SKM-1 treated with dmso at 0.1 percent for 144 hours (cell line): ENCODE data around the gene THBS2.
A peak's percentile ranks its signal among the peaks of the same experiment; 100 is the strongest.
"Not testable (repeated sequence)": the region's sequence is repeated elsewhere in the genome, so short reads cannot be mapped to it uniquely, and the experiment has no call there.

Experiments used
- DNase-seq: peaks from one replicate; lab custom pipeline; 2025; ENCODE audit not compliant: unreplicated experiment; lab: John Stamatoyannopoulos, UW

Gene THBS2

GRCh38 chr6:169253337-169254238, at the start of gene THBS2:
TSS of gene THBS2 (minus strand) at chr6:169253846. CDS start at chr6:169250784, 3,062 bp downstream.
- no peak for DNase-seq

GRCh38 chr6:169302716-169303115, 49.1 kb upstream of the THBS2 start:
- no peak for DNase-seq

GRCh38 chr6:169302255-169302654, 48.6 kb upstream of the THBS2 start:
- no peak for DNase-seq

- no peak for DNase-seq
Measured at GRCh38 chr6:169300916-169301315, 47.3 kb upstream of the THBS2 start.

- DNase-seq, result not testable (repeated sequence)
Measured at GRCh38 chr6:169298626-169299025, 45.0 kb upstream of the THBS2 start.

GRCh38 chr6:169296622-169297021, 43.0 kb upstream of the THBS2 start:
- no peak for DNase-seq

GRCh38 chr6:169296170-169296569, 42.5 kb upstream of the THBS2 start:
- DNase-seq, result no peak

GRCh38 chr6:169293196-169293595, 39.5 kb upstream of the THBS2 start:
- no peak for DNase-seq

- DNase-seq, result peak; percentile 87
Measured at GRCh38 chr6:169292338-169293124, 38.9 kb upstream of the THBS2 start.

- DNase-seq, result no peak
Measured at GRCh38 chr6:169291646-169292337, 38.1 kb upstream of the THBS2 start.

- no peak for DNase-seq
Measured at GRCh38 chr6:169291148-169291547, 37.5 kb upstream of the THBS2 start.

GRCh38 chr6:169289619-169290339, 36.1 kb upstream of the THBS2 start:
- peak; percentile 51 for DNase-seq

GRCh38 chr6:169289257-169289618, 35.6 kb upstream of the THBS2 start:
- DNase-seq, result no peak

- DNase-seq, result no peak
Measured at GRCh38 chr6:169288591-169288990, 34.9 kb upstream of the THBS2 start.

GRCh38 chr6:169287675-169288074, 34.0 kb upstream of the THBS2 start:
- DNase-seq, result no peak

- DNase-seq, result no peak
Measured at GRCh38 chr6:169286961-169287360, 33.3 kb upstream of the THBS2 start.

GRCh38 chr6:169285165-169285564, 31.5 kb upstream of the THBS2 start:
- DNase-seq, result no peak

- no peak for DNase-seq
Measured at GRCh38 chr6:169283924-169284323, 30.3 kb upstream of the THBS2 start.

GRCh38 chr6:169282043-169282442, 28.4 kb upstream of the THBS2 start:
- no peak for DNase-seq

- DNase-seq, result no peak
Measured at GRCh38 chr6:169277619-169278018, 24.0 kb upstream of the THBS2 start.

- DNase-seq, result no peak
Measured at GRCh38 chr6:169274781-169275180, 21.1 kb upstream of the THBS2 start.
